Neural crest cell (in vitro differentiated cells): ENCODE data around the gene COIL. TPM values are rescaled to one million over a fixed set of nuclear protein-coding genes. Genes with fewer than 3 reads are reported as not detected.

Source experiments
- DNase-seq: peaks from one replicate; pipeline ENCODE4 v3.0.0; 2021; ENCODE audit warnings: low read depth, mixed read lengths, low spot score
- H3K27ac Mint-ChIP-seq: one replicate; pipeline ENCODE4 v1.8.0; 2021; ENCODE audit warnings: mild to moderate bottlenecking, mixed read lengths; ENCODE audit not compliant: unreplicated experiment
- H3K27me3 Mint-ChIP-seq: 2 replicates; pipeline ENCODE4 v1.8.0; 2021; ENCODE audit warnings: low read depth, mild to moderate bottlenecking, mixed read lengths
- H3K36me3 Mint-ChIP-seq: 2 replicates; pipeline ENCODE4 v1.8.0; 2021; ENCODE audit warnings: low read depth, mild to moderate bottlenecking, mixed read lengths
- H3K4me1 Mint-ChIP-seq: 2 replicates; pipeline ENCODE4 v1.8.0; 2021; ENCODE audit warnings: mixed read lengths
- H3K4me3 Mint-ChIP-seq: one replicate; pipeline ENCODE4 v1.8.0; 2021; ENCODE audit warnings: mild to moderate bottlenecking, mixed read lengths
- H3K9me3 Mint-ChIP-seq: 2 replicates; pipeline ENCODE4 v1.8.0; 2021; ENCODE audit warnings: mixed read lengths
- total RNA-seq: library from RNA; stranded (reverse); gene quantifications from 2 replicates; pipeline ENCODE4 v1.2.1, GENCODE V29; 2021
- TF ChIP-seq, protein P1 (sequence below): fragments of 200-600 bp; sonication (generic); conservative IDR thresholded peaks from 2 replicates; pipeline ENCODE4 v1.5.0; 2021; ENCODE audit warnings: antibody characterized with exemption, mild to moderate bottlenecking

COIL gene
- total RNA-seq, 1 donor from 2014 or later = 24.1 TPM

DNA sequence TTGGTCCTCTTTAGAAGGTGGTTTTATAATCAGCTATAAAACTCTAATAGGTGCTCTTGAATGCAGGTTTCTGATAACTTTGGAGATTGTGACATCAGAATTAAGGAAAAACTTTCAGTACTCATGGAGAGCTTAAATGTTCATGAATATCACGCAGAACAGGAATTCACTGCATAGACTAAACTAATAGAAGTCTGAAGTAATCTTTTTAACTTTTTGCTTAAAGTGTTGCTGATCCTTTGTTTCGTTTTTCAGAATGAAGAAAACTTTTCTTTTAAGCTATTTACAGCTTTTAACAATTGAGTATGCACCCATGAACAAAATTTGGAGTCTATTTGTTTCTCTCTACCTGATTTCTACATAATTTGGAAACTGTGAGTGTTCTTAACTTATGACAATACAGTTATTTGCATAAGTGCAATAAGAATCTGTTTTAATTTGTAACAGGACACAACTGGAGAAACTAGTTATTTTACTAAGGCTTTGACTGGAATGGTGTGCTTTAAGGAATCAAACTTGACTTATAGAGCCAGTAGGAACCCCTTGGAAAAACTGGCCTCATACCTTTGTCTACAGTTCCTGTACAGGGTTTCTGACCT lies 30.0 kb downstream of the COIL start:
- Mint-ChIP-seq H3K4me1 (no peaks in the 10 kb centered on the region), H3K27ac (no peak overlapping the region), H3K4me3 (no peak overlapping the region), H3K9me3 (peaks cover 12% of the 10 kb centered on the region), H3K36me3 (peaks cover 42% of the 10 kb centered on the region), H3K27me3 (no peaks in the 10 kb centered on the region)
- no peak for DNase-seq
- TF ChIP-seq, protein P1, sequence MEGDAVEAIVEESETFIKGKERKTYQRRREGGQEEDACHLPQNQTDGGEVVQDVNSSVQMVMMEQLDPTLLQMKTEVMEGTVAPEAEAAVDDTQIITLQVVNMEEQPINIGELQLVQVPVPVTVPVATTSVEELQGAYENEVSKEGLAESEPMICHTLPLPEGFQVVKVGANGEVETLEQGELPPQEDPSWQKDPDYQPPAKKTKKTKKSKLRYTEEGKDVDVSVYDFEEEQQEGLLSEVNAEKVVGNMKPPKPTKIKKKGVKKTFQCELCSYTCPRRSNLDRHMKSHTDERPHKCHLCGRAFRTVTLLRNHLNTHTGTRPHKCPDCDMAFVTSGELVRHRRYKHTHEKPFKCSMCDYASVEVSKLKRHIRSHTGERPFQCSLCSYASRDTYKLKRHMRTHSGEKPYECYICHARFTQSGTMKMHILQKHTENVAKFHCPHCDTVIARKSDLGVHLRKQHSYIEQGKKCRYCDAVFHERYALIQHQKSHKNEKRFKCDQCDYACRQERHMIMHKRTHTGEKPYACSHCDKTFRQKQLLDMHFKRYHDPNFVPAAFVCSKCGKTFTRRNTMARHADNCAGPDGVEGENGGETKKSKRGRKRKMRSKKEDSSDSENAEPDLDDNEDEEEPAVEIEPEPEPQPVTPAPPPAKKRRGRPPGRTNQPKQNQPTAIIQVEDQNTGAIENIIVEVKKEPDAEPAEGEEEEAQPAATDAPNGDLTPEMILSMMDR = no peak

GRCh38 chr17:56929362-56929969 lies 31.4 kb downstream of the COIL start:
- DNase-seq = no peak
- TF ChIP-seq, protein P1 = no peak
- Mint-ChIP-seq H3K4me1 (no peaks in the 10 kb centered on the region), H3K4me3 (no peak overlapping the region), H3K27ac (no peak overlapping the region), H3K9me3 (peaks cover 16% of the 10 kb centered on the region), H3K27me3 (no peaks in the 10 kb centered on the region), H3K36me3 (peaks cover 39% of the 10 kb centered on the region)

DNA sequence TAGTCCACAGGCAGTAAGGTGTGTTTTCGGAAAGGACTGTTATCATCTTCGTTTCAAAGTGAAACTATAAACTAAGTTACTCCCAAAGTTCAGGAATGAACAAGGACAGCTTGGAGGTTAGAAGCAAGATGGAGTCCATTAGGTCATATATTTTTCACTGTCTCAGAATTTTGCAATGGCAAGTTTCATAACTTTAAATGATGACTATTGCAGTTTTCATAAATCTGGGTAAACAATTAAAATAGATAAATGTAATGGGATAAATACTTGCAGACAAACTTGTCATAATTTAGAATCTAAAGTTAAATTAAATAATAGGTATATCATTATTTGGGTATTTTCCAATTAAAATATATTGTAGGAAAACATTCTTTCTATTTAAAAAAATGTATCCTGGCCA lies 32.3 kb downstream of the COIL start:
- H3K4me3 Mint-ChIP-seq = no peak overlapping the region
- H3K9me3 Mint-ChIP-seq = peaks cover 16% of the 10 kb centered on the region
- peaks cover 30% of the 10 kb centered on the region for H3K36me3 Mint-ChIP-seq
- no peaks in the 10 kb centered on the region for H3K27me3 Mint-ChIP-seq
- no peak overlapping the region for H3K27ac Mint-ChIP-seq
- no peak for DNase-seq
- TF ChIP-seq, protein P1 = no peak
- no peaks in the 10 kb centered on the region for H3K4me1 Mint-ChIP-seq

- TF ChIP-seq, protein P1 = no peak
- no peak for DNase-seq
- no peak overlapping the region for H3K27ac Mint-ChIP-seq
- H3K27me3 Mint-ChIP-seq = no peaks in the 10 kb centered on the region
- H3K4me3 Mint-ChIP-seq = no peak overlapping the region
- peaks cover 18% of the 10 kb centered on the region for H3K9me3 Mint-ChIP-seq
- H3K4me1 Mint-ChIP-seq = no peaks in the 10 kb centered on the region
- H3K36me3 Mint-ChIP-seq = peaks cover 20% of the 10 kb centered on the region
Observed at GRCh38 chr17:56926704-56927103, 34.1 kb downstream of the COIL start.

DNA sequence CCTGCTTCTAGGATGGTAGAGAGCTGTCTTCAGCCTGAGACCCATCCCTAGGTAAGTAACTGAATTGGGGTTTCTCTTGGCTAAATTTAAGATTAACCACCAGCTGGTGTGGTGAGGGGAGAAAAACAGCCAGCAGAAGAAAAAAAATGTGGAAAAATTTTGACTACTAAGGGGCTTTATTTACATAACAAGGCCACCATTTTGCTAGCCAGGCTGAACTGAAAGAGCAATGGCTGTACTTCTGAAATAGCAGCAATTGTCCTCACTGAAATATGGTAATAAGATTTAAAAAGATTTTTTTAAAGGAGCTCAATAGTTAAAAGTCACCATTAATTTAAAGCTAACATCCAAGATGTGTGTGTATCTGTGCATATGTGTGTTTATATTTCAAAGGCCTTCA lies 34.6 kb downstream of the COIL start:
- Mint-ChIP-seq H3K27me3 (no peaks in the 10 kb centered on the region), H3K4me1 (no peaks in the 10 kb centered on the region), H3K4me3 (no peak overlapping the region), H3K27ac (no peak overlapping the region), H3K36me3 (peaks cover 18% of the 10 kb centered on the region), H3K9me3 (peaks cover 18% of the 10 kb centered on the region)
- no peak for DNase-seq
- TF ChIP-seq, protein P1 = no peak
